Measurements from ENCODE around the gene GGACT.

GGACT gene

DNA sequence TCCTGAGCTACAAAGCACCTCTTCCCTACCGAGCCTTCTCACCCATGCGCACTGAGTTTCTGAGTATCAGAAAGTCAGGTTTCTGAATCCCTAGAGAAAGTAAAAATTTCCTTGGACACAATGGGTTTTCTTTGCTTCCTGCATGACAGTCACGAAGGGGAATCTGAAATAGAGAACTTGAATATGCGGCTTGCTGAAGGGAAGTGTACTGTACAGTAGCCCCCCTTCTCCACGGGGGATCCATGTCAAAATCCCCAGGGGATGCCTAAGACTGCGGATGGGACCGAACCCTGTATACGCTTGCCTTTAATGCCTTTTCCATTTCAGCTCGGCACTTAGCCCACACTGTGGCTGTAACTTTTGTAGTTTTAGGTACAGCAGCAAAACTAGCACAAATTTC is 107.9 kb downstream of the GGACT start:
- no peak for DNase-seq (ENCODE audit: low read depth in 1 of 2, low spot score in 1 of 2)
